ENCODE results near the gene DAD1.

Gene DAD1

DNA sequence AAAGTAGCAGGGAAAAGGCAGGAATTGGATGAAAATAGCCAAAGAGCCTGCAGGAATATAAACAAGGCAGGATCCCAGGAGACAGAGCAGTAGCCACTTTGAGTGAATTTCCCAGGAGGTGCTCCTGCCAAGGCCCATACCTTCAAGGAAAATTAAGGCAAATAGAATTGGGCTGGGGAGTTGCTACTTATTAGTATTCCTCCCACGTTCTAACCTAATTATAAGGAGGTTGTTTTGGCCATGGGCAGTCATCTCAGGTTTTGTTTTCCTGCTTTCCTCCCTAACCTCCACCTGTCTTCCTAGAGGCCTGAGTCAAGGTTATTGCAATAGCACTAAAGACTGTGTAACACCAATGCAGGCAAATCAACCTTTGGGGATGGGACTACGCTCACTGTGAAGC, 73.1 kb downstream of the DAD1 start:
- Histone ChIP-seq H3K36me3 (ENCODE audit: control insufficient read depth in 2 of 2, insufficient read depth in 1 of 2, low read length in 2 of 2) (no peaks in the 10 kb centered on the region), H3K4me1 (ENCODE audit: control insufficient read depth, insufficient read depth, low read length) (peaks cover 10% of the 10 kb centered on the region), H3K27ac (ENCODE audit: extremely low read depth, low read depth, low read length) (no peak overlapping the region), H3K9me3 (ENCODE audit: control insufficient read depth, insufficient read depth, low read depth, low read length) (no peaks in the 10 kb centered on the region), H3K4me3 (ENCODE audit: low read depth, low read length) (no peak overlapping the region)
- TF ChIP-seq ZNF2 (tag by site-specific recombination; IDR thresholded peaks at IDR 0.05) (no peak), ZNF302 (tag by site-specific recombination; IDR thresholded peaks at IDR 0.05; ENCODE audit: low read depth) (no peak)
- TF ChIP-seq, protein P1, sequence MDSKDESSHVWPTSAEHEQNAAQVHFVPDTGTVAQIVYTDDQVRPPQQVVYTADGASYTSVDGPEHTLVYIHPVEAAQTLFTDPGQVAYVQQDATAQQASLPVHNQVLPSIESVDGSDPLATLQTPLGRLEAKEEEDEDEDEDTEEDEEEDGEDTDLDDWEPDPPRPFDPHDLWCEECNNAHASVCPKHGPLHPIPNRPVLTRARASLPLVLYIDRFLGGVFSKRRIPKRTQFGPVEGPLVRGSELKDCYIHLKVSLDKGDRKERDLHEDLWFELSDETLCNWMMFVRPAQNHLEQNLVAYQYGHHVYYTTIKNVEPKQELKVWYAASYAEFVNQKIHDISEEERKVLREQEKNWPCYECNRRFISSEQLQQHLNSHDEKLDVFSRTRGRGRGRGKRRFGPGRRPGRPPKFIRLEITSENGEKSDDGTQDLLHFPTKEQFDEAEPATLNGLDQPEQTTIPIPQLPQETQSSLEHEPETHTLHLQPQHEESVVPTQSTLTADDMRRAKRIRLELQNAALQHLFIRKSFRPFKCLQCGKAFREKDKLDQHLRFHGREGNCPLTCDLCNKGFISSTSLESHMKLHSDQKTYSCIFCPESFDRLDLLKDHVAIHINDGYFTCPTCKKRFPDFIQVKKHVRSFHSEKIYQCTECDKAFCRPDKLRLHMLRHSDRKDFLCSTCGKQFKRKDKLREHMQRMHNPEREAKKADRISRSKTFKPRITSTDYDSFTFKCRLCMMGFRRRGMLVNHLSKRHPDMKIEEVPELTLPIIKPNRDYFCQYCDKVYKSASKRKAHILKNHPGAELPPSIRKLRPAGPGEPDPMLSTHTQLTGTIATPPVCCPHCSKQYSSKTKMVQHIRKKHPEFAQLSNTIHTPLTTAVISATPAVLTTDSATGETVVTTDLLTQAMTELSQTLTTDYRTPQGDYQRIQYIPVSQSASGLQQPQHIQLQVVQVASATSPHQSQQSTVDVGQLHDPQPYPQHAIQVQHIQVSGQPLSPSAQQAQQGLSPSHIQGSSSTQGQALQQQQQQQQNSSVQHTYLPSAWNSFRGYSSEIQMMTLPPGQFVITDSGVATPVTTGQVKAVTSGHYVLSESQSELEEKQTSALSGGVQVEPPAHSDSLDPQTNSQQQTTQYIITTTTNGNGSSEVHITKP (tag by site-specific recombination; IDR thresholded peaks at IDR 0.05) = peak; percentile 2; the same call in 1 of the 2 replicates
- ChIA-PET POLR2A (no interaction called here), CTCF (no interaction called here)
